Kidney tubule cell (primary cell): ENCODE data around the gene AK5.

Experiments
- DNase-seq: peaks from one replicate; pipeline ENCODE4 v3.0.0-alpha.2; 2018; ENCODE audit warnings: low spot score

AK5 gene

GRCh38 chr1:77446841-77447555 lies 165.2 kb downstream of the AK5 start:
- peak; percentile 52 for DNase-seq

GRCh38 chr1:77447669-77448068 lies 165.8 kb downstream of the AK5 start:
- DNase-seq = no peak

- DNase-seq = no peak
These were observed 178.1 kb downstream of the AK5 start for GRCh38 chr1:77459881-77460280.

- DNase-seq = no peak
These were observed 179.9 kb downstream of the AK5 start for GRCh38 chr1:77461691-77462090.

- no peak for DNase-seq
These were observed 181.4 kb downstream of the AK5 start for GRCh38 chr1:77463216-77463615.

- DNase-seq = no peak
These were observed 183.3 kb downstream of the AK5 start for GRCh38 chr1:77465139-77465538.

GRCh38 chr1:77465922-77466321 lies 184.1 kb downstream of the AK5 start:
- DNase-seq = no peak

- no peak for DNase-seq
These were observed 185.3 kb downstream of the AK5 start for GRCh38 chr1:77467021-77467595.

GRCh38 chr1:77467741-77468140 lies 185.9 kb downstream of the AK5 start:
- DNase-seq = peak; percentile 15

GRCh38 chr1:77468257-77468948 lies 186.6 kb downstream of the AK5 start:
- DNase-seq = no peak

- DNase-seq = no peak
These were observed 187.3 kb downstream of the AK5 start for GRCh38 chr1:77468949-77469710.

GRCh38 chr1:77471691-77472090 lies 189.9 kb downstream of the AK5 start:
- no peak for DNase-seq

- DNase-seq = peak; percentile 77
These were observed 191.9 kb downstream of the AK5 start for GRCh38 chr1:77473690-77474089.

- DNase-seq = no peak
These were observed 193.8 kb downstream of the AK5 start for GRCh38 chr1:77475641-77476040.

GRCh38 chr1:77476475-77476874 lies 194.7 kb downstream of the AK5 start:
- no peak for DNase-seq

- DNase-seq = peak; percentile 67
These were observed 202.5 kb downstream of the AK5 start for GRCh38 chr1:77484334-77484733.

- no peak for DNase-seq
These were observed 203.1 kb downstream of the AK5 start for GRCh38 chr1:77484926-77485325.

- DNase-seq = no peak
These were observed 205.8 kb downstream of the AK5 start for GRCh38 chr1:77487631-77488030.

- DNase-seq = peak; percentile 38
These were observed 208.1 kb downstream of the AK5 start for GRCh38 chr1:77489910-77490309.

GRCh38 chr1:77494026-77494425 lies 212.2 kb downstream of the AK5 start:
- peak; percentile 78 for DNase-seq

- no peak for DNase-seq
These were observed 217.1 kb downstream of the AK5 start for GRCh38 chr1:77498918-77499317.

- no peak for DNase-seq
These were observed 217.6 kb downstream of the AK5 start for GRCh38 chr1:77499466-77499865.

GRCh38 chr1:77504986-77505385 lies 223.2 kb downstream of the AK5 start:
- DNase-seq = no peak
